ENCODE data around the gene TGFB2. TPM values are rescaled to one million over a fixed set of nuclear protein-coding genes. Genes with fewer than 3 reads are reported as not detected.

The TGFB2 gene
- total RNA-seq, result 6.2 and 56.2 TPM in 2 replicates

GRCh38 chr1:218344814-218345672 is at the start of gene TGFB2:
TGFB2 (plus strand) TSS chr1:218345336; CDS start chr1:218346702, 1,366 bp downstream.

Other genes starting within 250 kb of the TGFB2 start
- gene RRP15, start 60.0 kb upstream of the TGFB2 start, total RNA-seq, result 5.8 and 7.5 TPM in 2 replicates

Data from endothelial cell of coronary artery (primary cell).